HG03066 (cell line): Measurements from ENCODE around the gene SF3A2.

ENCODE experiments used
- ATAC-seq: cut with Tn5 transposase; IDR thresholded peaks from one replicate; pipeline ENCODE4 v1.9.1; 2021; ENCODE audit warnings: low read depth; ENCODE audit not compliant: unreplicated experiment

The SF3A2 gene

GRCh38 chr19:2287585-2288337 is 51.1 kb downstream of the SF3A2 start:
- ATAC-seq = no peak

- no peak for ATAC-seq
These were observed 51.8 kb downstream of the SF3A2 start for GRCh38 chr19:2288338-2288817.

GRCh38 chr19:2288818-2289713 is 52.4 kb downstream of the SF3A2 start:
- no peak for ATAC-seq

- ATAC-seq = no peak
These were observed 53.3 kb downstream of the SF3A2 start for GRCh38 chr19:2289714-2290435.

GRCh38 chr19:2290441-2291184 is 54.0 kb downstream of the SF3A2 start:
- ATAC-seq = no peak

GRCh38 chr19:2291185-2291751 is 54.6 kb downstream of the SF3A2 start:
- ATAC-seq = no peak

- no peak for ATAC-seq
These were observed 58.2 kb downstream of the SF3A2 start for GRCh38 chr19:2294687-2295335.

- no peak for ATAC-seq
These were observed 59.5 kb downstream of the SF3A2 start for GRCh38 chr19:2296141-2296540.
